KG1 (cell line): Measurements from ENCODE around the gene TTLL10.
"Not testable (repeated sequence)": the region's sequence is repeated elsewhere in the genome, so short reads cannot be mapped to it uniquely, and the experiment has no call there.

Source experiments
- DNase-seq: peaks from one replicate; lab custom pipeline; 2025; lab: John Stamatoyannopoulos, UW

Gene TTLL10

DNA sequence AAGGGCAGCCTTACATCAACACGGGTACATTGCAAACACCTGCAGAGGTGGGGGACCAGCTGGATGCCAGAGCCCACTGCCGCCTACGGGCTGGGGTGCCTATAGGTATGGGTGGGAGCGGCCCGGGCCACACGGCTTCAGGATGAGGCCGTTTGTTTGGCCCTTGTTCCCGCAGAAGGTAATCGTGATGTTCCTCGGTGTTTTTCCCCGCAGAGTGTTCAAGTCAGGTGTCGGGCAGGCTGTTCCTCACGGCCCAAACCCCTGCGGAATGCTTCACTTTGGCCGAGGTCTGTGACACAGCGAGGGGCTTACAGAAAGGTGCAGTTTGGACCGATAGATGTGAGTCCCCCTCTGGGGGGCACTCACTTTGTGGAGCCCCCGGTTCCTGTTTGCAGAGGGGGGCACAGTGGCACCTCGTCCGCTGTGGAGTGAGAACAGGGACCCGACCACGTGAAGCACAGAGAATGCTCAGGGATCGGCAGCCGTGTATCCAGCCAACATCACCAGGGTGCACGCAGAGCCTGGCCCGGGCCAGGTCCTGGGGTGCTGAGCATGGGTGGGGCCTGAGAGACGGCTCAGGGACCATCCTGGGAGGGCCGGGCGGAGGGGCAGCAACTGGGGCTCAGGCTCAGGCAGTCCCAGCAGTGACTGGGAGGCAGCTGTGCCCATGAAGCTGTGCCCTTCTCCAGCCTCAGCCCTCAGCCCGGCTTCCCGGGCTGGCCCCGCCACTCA, 453 bp upstream of the TTLL10 start:
- DNase-seq = no peak

DNA sequence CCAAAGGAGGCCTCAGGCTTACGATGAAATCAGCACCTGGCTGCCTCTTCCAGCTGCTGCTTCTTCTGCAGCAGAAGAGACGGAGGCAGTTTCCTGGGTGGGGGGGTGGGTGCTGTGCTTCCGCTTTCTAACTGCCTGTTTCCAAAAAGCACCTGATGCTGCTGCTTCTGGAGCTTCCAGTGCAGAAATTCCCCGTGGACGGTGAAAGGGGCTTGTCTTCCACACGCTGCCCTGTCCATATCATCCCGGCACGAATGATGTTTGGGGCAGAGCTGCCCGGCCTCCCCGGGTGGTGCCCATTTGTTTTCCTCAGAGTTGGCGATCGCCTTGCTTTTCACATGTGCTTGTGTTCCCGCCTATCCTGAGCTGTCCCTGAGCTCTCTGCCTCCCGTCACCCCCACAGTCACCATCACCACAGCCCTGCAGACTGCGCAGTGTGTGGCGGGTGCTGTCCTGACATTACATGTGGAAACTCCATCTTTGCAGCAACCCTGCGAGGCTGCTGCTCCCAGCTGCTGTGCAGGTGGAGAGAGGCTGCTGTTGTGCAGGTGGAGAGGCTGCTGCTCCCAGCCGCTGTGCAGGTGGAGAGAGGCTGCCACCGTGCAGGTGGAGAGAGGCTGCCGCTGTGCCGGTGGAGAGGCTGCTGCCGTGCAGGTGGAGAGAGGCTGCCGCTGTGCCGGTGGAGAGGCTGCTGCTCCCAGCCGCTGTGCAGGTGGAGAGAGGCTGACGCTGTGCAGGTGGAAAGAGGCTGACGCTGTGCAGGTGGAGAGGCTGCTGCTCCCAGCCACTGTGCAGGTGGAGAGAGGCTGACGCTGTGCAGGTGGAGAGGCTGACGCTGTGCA, 1.8 kb downstream of the TTLL10 start:
- DNase-seq = no peak

- DNase-seq = not testable (repeated sequence)
These were observed 2.5 kb downstream of the TTLL10 start for GRCh38 chr1:1176063-1176761.

DNA sequence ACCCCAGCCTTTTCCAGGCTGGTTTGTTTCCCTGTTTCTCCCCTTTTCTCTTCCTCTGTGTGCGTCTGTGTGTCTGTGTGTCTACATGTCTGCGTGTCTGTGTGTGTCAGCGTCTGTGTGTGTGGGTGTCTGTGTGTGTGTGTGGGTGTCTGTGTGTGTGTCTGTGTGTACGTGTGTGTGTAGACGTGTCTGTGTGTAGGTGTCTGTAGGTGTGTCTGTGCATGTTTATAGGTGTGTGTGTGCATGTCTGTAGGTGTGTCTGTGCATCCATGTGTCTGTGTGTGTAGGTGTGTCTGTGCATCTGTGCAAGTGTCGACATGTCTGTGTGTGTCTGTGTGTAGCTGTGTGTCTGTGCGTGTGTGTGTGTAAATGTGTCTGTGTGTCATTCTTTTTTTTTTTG, 3.3 kb downstream of the TTLL10 start:
- no peak for DNase-seq

- no peak for DNase-seq
These were observed 3.9 kb downstream of the TTLL10 start for GRCh38 chr1:1177452-1178206.

- DNase-seq = no peak
These were observed 5.2 kb downstream of the TTLL10 start for GRCh38 chr1:1178794-1179331.

GRCh38 chr1:1179346-1179982, 5.8 kb downstream of the TTLL10 start:
- no peak for DNase-seq

GRCh38 chr1:1179983-1180861, 6.5 kb downstream of the TTLL10 start:
- DNase-seq = no peak

DNA sequence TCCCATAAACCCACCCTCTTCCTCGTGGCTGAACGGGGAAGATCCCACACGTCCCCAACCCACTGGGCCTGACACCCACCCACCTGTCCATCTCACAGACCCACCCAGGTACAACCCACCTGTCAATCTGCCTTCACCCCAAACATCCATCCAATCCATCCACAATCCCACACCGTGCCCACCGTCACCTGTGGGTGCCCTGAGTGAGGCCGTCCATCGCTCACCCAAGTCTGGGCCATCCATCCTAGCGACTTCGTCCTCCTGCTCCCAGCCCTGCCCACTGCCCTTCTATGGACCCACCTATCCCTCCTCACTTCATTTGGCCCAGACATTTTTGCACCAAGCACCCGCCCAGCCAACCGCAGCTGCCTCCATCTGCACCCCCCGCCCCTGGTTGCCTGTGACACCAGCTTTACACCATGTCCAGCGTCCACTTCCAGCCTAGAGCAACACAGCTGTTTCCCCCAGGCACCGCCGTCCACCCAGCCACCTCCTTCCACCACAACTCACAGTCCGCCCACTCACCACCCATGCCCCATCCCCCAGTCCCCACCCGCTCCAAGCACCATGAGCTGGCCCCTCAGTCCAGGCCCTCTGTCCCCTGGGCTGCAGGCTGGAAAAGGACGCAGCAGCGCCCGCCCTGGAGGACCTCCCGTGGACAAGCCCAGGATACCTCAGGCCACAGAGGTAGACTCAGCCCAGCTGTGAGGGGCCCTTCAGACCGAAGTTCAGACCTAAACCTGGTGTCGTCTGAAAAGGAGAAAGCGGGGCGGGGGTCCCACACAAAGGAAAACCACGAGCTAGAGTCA, 7.7 kb downstream of the TTLL10 start:
- no peak for DNase-seq

- no peak for DNase-seq
These were observed 8.3 kb downstream of the TTLL10 start for GRCh38 chr1:1181938-1182410.

DNA sequence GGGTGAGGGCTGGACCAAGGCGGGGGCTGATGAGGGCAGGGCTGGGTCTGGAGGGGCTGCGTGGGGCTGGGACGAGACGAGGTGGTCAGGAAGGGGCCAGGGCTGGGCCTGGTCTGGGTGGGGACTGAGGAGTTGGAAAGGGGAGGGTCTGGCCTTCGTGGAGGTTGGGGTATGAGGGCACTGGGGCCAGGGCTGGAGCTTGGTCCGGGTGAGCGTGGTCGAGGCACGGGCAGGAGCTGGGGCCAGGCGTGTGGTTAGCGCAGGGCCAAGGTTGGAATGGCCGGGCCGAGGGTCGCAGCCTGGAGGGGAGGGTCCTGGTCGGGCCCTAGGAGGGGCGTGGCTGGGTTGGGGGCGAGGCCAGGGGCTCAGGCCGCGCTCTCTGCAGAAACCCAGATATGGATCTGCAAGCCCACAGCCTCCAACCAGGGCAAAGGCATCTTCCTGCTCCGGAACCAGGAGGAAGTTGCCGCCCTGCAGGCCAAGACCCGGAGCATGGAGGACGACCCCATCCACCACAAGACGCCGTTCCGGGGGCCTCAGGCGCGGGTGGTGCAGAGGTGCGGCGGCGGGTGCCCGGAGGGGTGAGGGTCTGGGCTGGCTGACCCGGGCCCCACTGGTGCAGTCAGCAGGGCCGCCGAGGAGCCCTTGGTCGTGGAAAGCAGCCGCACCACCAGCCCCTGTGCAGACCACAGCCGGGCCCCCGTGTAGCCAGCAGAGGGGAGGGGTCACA, 9.0 kb downstream of the TTLL10 start:
- DNase-seq = no peak

- DNase-seq = no peak
These were observed 9.6 kb downstream of the TTLL10 start for GRCh38 chr1:1183221-1183747.

DNA sequence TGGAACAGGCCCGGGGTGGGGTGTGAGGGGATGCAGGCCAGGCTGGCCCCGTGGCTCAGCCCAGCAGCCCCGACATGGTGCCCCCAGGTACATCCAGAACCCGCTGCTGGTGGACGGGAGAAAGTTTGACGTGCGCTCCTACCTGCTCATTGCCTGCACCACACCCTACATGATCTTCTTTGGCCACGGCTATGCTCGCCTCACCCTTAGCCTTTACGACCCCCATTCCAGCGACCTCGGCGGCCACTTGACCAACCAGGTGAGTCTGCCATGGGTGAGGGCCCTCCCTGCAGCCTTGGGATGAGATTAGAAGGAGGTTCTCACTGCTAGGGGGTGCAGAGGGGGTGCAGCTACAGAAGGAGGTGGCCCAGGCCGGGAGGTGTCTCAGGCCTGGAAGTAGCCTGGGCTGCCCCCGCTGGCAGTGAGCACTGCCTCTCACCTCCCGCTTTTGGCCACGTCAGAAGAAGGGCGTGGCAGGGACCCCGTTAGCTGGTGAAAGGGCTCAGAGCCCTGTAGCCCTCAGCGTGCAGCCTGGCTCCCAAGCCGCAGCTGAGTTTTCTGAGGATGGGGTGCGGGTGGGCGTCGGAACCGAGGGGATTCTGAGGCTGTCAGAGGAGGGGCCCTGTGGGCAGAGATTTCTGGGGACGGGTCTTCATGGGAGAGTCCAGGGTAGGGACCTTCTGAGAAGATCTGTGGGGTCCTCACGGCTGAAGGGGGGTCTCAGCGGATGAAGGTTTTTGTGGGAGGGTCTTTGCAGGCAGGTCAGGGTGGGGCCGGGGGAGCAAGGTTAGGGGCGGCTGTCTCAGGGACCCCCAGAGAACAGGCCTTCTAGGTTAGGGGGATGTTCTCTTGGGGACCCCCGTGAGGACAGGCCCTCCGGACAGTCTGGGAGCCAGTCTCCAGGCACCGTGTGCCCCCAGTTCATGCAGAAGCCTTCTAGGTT, 10.4 kb downstream of the TTLL10 start:
- DNase-seq = no peak

DNA sequence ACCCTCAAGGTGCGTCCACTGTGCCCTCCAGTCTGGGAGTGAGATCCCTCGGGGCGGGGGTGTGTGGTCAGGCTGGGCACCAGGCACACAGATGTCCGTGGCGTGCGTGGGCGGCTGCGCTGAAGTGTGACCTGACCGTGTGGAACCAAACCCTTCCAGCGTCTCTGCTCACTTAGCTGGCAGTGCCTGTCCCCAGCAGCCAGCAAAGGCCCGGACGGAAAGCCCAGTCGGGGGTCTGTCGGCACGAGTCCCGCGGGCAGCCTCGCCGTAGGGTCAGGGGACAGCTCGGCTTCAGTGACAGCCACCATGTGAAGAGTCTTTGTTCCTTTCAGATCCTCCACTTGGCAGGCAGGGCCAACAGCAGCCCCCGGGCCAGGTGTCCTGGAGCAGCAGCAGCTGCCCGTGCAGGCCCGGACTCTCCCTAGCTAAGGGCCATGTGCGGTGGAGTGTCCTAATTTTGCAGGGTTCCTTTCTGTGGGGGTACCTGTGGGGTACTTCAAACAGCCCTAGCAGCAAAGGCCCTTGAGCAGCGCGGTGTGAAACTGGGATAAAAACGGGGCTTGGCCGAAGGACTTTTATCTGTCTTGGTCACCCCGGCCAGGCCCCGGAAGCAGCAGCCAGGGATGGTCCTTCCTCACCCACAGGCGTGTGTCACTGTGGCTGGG, 11.6 kb downstream of the TTLL10 start:
- no peak for DNase-seq

DNA sequence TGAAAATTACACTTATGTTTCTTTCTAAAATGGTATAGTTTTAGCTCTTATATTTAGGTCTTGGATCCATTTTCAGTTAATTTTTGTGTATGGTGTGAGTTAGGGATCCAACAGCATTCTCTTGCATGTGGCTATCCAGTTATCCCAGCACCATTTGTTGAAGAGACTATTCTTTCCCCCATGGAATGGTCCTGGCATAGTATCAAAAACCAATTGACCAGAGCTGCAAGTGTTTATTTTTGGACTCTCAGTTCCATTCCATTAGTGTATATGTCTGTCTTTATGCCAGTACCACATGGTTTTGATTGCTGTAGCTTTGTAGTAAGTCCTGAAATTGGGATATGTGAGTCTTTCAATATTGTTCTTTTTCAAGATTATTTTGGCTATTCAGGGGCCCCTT, 14.3 kb downstream of the TTLL10 start:
- DNase-seq = no peak

DNA sequence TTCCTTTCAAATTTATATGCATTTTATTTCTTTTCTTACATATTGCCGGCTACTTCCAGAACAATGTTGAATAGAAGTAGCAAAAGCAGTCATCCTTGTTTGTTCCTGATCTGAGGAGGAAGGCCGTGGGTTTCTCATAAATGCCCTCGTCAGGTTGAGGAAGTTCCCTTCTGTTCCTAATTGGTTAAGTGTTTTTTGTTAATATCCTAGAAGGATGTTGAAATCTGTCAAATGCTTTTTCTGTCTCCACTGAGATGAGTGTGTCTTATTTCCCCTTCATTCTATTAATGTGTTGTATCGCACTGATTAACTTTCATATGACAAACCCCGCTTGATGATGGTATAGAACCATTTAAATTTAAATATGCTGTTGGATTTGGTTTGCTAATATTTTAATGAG, 15.4 kb downstream of the TTLL10 start:
- DNase-seq = no peak

GRCh38 chr1:1191734-1192133, 18.1 kb downstream of the TTLL10 start:
- no peak for DNase-seq
